Endothelial cell of umbilical vein (primary cell): ENCODE results near the gene TIMM17B. TPM values are rescaled to one million over a fixed set of nuclear protein-coding genes. Genes with fewer than 3 reads are reported as not detected.

Experiments used
- BruUV-seq: library from RNA; stranded (reverse); fragments of 400-500 nt; replicated peaks from 2 replicates; lab custom pipeline; 2021; lab: Mats Ljungman, UMichigan
- CTCF ChIA-PET: fragments of 300-600, 350-600 bp; sonication (Branson Sonifier 250); formaldehyde crosslinking; loops from one replicate; lab custom pipeline; 2021; ENCODE audit warnings: antibody characterized with exemption, inconsistent platforms; lab: Charles Lee
- POLR2A ChIA-PET: fragments of 300-600, 350-600 bp; sonication (Branson Sonifier 250); formaldehyde crosslinking; loops from one replicate; lab custom pipeline; 2021; ENCODE audit warnings: antibody characterized with exemption, inconsistent platforms; lab: Charles Lee
- DNase-seq: peaks from one replicate; pipeline ENCODE4 v3.0.0-alpha.2; 2011; ENCODE audit warnings: low read depth, low spot score
- FAIRE-seq: peaks from 2 replicates; lab custom pipeline; 2011; peaks lifted over from hg19 to GRCh38; lab: Jason Lieb, UNC
- H2AFZ ChIP-seq: 2 replicates; pipeline ENCODE4 v1.6.0; 2012; ENCODE audit warnings: low read depth, low read length, control low read depth, inconsistent platforms
- H3K27ac ChIP-seq: 2 replicates; pipeline ENCODE4 v1.5.1; 2011; ENCODE audit warnings: low read depth, mild to moderate bottlenecking, control low read depth, low read length, moderate library complexity; ENCODE audit not compliant: insufficient read depth
- H3K27me3 ChIP-seq, 2 experiments: 2 replicates each; pipeline versions ENCODE4 v1.6.0 to v1.6.1; 2011; ENCODE audit warnings: low read length in 2 of 2, mixed read lengths in 1 of 2; ENCODE audit not compliant: control insufficient read depth in 2 of 2, insufficient read depth in 2 of 2
- H3K36me3 ChIP-seq, 2 experiments: 2 replicates in 1 of 2; 3 replicates in 1 of 2; pipeline ENCODE4 v1.5.1; 2011; ENCODE audit warnings: low read length in 2 of 2, mild to moderate bottlenecking in 1 of 2, moderate library complexity in 1 of 2; ENCODE audit not compliant: control insufficient read depth in 2 of 2, insufficient read depth in 2 of 2; ENCODE audit errors: extremely low read depth in 1 of 2
- H3K4me1 ChIP-seq: 3 replicates; pipeline ENCODE4 v1.5.1; 2011; ENCODE audit warnings: mild to moderate bottlenecking, low read length; ENCODE audit not compliant: control insufficient read depth, insufficient read depth; ENCODE audit errors: extremely low read depth
- H3K4me2 ChIP-seq: 2 replicates; pipeline ENCODE4 v1.6.1; 2011; ENCODE audit warnings: low read length, control low read depth, mixed read lengths; ENCODE audit not compliant: insufficient read depth
- H3K4me3 ChIP-seq, 3 experiments: fragments of 200-600 bp in 1 of 3; sonication (generic), shearing (Covaris generic) in 1 of 3; replicated peaks in 1 of 3; 2 replicates each; pipeline ENCODE4 v1.5.1; 2011 to 2016; ENCODE audit warnings: control low read depth in 3 of 3, low read length in 3 of 3, mild to moderate bottlenecking in 2 of 3, inconsistent platforms in 1 of 3, low read depth in 1 of 3, moderate library complexity in 1 of 3; ENCODE audit not compliant: insufficient read depth in 1 of 3
- H3K79me2 ChIP-seq: 2 replicates; pipeline ENCODE4 v1.6.0; 2012; ENCODE audit warnings: low read length, inconsistent platforms; ENCODE audit not compliant: control insufficient read depth, insufficient read depth
- H3K9ac ChIP-seq: replicated peaks from 2 replicates; pipeline ENCODE3; 2011; ENCODE audit warnings: low read length, control low read depth; ENCODE audit not compliant: insufficient read depth; ENCODE audit errors: extremely low read depth
- H3K9me1 ChIP-seq: replicated peaks from 3 replicates; pipeline ENCODE4 v1.6.0; 2011; ENCODE audit warnings: mild to moderate bottlenecking, low read length; ENCODE audit not compliant: control insufficient read depth, insufficient read depth; ENCODE audit errors: extremely low read depth
- H3K9me3 ChIP-seq: replicated peaks from 2 replicates; pipeline ENCODE4 v1.5.1; 2012; ENCODE audit warnings: low read length, inconsistent platforms; ENCODE audit not compliant: control insufficient read depth, insufficient read depth
- H4K20me1 ChIP-seq: replicated peaks from 2 replicates; pipeline ENCODE3; 2011; ENCODE audit warnings: mild to moderate bottlenecking, low read length; ENCODE audit not compliant: control insufficient read depth, insufficient read depth; ENCODE audit errors: extremely low read depth
- EZH2 ChIP-seq: IDR thresholded peaks from 2 replicates; pipeline ENCODE4 v1.6.1; 2012; ENCODE audit warnings: borderline replicate concordance, low read depth, mild to moderate bottlenecking, moderate library complexity, low read length, inconsistent platforms; ENCODE audit not compliant: severe bottlenecking
- FOS ChIP-seq: IDR thresholded peaks from 2 replicates; pipeline ENCODE4 v1.6.1; 2011; ENCODE audit warnings: mild to moderate bottlenecking, low read length, moderate library complexity, borderline replicate concordance; ENCODE audit not compliant: insufficient read depth
- GATA2 ChIP-seq: IDR thresholded peaks from 2 replicates; pipeline ENCODE4 v1.7.0; 2011; ENCODE audit warnings: low read depth, mild to moderate bottlenecking, moderate library complexity, mixed read lengths, low read length; ENCODE audit not compliant: insufficient read length, insufficient read depth
- JUN ChIP-seq: IDR thresholded peaks from 2 replicates; pipeline ENCODE4 v1.6.1; 2011; ENCODE audit warnings: borderline replicate concordance, low read depth; ENCODE audit not compliant: insufficient read length, insufficient read depth
- MYC ChIP-seq: IDR thresholded peaks from one replicate; pipeline ENCODE4 v1.6.1; 2011; ENCODE audit warnings: mild to moderate bottlenecking, low read depth, low read length
- POLR2A ChIP-seq: IDR thresholded peaks from 2 replicates; pipeline ENCODE4 v1.6.1; 2012; ENCODE audit warnings: low read depth, mild to moderate bottlenecking, control low read depth, low read length
- POLR2AphosphoS5 ChIP-seq: IDR thresholded peaks from 2 replicates; pipeline ENCODE4 v1.6.1; 2012; ENCODE audit warnings: low read depth, mild to moderate bottlenecking, control low read depth, low read length, moderate library complexity; ENCODE audit not compliant: insufficient read depth
- dilution Hi-C: fragments of 300-500 bp; cut with MboI; formaldehyde crosslinking; loops from one replicate; pipeline ENCODE4 v1.15.0; 2019; ENCODE audit warnings: low sequenced_read_pairs; ENCODE audit not compliant: extremely low pct_ligation_motif_present
- intact Hi-C: fragments of 100-400 bp; cut with micrococcal nuclease; formaldehyde crosslinking; loops from one replicate; pipeline ENCODE4 v1.10.0; 2022
- polyA plus RNA-seq, 4 experiments: library from polyadenylated mRNA; depleted of rRNA in 3 of 4; stranded (reverse) in 3 of 4; unstranded in 1 of 4; fragments of >200 nt; gene quantifications; 2 replicates each; pipeline versions ENCODE4 v1.2.1 to v1.2.3, GENCODE V29; 2011 to 2012; ENCODE audit warnings: missing spikeins in 1 of 4
- total RNA-seq: library from RNA; stranded (reverse); gene quantifications from 2 replicates; pipeline ENCODE4 v1.2.3, GENCODE V29; 2021
- TF ChIP-seq, protein P1 (sequence below), 2 donors: IDR thresholded peaks; 1 replicate in 1 of 2; 2 replicates in 1 of 2; pipeline ENCODE4 v1.5.1; 2011; ENCODE audit warnings: low read length in 2 of 2, mild to moderate bottlenecking in 2 of 2, moderate library complexity in 2 of 2, control low read depth in 1 of 2, inconsistent platforms in 1 of 2, low read depth in 1 of 2; ENCODE audit not compliant: insufficient read depth in 1 of 2; ENCODE audit errors: extremely low read depth in 1 of 2
- TF ChIP-seq, protein P2 (sequence below): IDR thresholded peaks from 2 replicates; pipeline ENCODE4 v1.6.1; 2011; ENCODE audit not compliant: insufficient read depth, insufficient read length

TIMM17B gene
- total and polyA plus RNA-seq, 2 donors (not counting 3 experiments of a cell fraction or from before 2014, with no cell fraction given), result 36.0 to 73.1 TPM

DNA sequence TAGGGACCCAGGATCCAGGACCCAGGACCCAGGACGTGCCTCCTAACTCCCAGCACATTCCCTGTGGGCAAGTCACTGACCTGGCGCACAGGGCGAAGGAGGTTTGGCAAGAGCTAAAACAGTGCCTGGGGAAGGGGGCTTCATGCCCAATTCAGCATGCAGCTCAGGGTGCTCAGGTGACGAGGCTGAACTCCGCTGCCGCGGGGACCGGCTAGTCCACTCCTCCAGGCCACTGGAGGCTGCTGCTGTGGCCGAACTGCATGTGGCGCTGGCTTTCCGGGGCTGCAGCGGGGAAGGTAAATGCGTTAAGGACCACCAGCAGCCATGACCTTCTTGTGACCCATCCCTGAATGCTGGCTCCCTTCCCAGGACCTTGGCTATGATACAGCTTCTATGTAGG, 26.2 kb upstream of the TIMM17B start:
- Histone ChIP-seq H3K9me1 (no peaks in the 10 kb centered on the region), H3K9me3 (no peaks in the 10 kb centered on the region), H3K36me3 (peaks cover 0 to 10% of the 10 kb centered on the region in 2 experiments), H3K4me2 (no peak overlapping the region), H3K9ac (no peak overlapping the region), H3K79me2 (no peaks in the 10 kb centered on the region), H4K20me1 (no peaks in the 10 kb centered on the region), H3K27me3 (no peaks in the 10 kb centered on the region), H3K4me1 (no peaks in the 10 kb centered on the region), H3K27ac (no peak overlapping the region), H3K4me3 (no peak overlapping the region), H2AFZ (no peak overlapping the region)
- TF ChIP-seq, protein P1, sequence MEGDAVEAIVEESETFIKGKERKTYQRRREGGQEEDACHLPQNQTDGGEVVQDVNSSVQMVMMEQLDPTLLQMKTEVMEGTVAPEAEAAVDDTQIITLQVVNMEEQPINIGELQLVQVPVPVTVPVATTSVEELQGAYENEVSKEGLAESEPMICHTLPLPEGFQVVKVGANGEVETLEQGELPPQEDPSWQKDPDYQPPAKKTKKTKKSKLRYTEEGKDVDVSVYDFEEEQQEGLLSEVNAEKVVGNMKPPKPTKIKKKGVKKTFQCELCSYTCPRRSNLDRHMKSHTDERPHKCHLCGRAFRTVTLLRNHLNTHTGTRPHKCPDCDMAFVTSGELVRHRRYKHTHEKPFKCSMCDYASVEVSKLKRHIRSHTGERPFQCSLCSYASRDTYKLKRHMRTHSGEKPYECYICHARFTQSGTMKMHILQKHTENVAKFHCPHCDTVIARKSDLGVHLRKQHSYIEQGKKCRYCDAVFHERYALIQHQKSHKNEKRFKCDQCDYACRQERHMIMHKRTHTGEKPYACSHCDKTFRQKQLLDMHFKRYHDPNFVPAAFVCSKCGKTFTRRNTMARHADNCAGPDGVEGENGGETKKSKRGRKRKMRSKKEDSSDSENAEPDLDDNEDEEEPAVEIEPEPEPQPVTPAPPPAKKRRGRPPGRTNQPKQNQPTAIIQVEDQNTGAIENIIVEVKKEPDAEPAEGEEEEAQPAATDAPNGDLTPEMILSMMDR (IDR thresholded peaks at IDR 0.05; ENCODE audit: extremely low read depth in 1 of 2, insufficient read depth in 1 of 2, low read depth in 1 of 2, low read length in 2 of 2), result no peak
- intact Hi-C loops, result no loop called here
- FAIRE-seq (no peak), DNase-seq (no peak)
- POLR2A ChIA-PET, result no interaction called here
- dilution Hi-C loops, result no loop called here
- no TSS peak for BruUV-seq
- CTCF ChIA-PET, result no interaction called here

DNA sequence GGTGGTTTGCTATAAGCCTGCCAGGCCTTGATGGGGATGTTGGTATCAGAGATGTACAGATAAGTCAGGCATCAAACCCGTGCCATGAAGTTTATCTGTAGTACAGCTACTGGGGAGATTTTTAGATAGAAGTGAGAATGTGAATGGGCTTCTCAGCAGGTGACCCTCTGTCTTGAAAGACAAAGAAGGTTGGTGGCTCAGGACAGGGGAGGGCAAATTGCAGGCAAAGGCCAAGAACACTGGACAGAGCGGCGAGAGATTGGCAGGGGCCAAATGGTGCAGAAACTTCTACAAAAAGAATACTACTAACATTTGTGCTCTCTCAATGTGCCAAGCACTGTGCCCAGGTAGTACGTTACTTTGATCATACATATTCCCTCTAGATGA, 23.1 kb upstream of the TIMM17B start:
- no peak overlapping the region for H3K4me2 ChIP-seq
- FAIRE-seq, result no peak
- H3K9me3 ChIP-seq, result no peaks in the 10 kb centered on the region
- H3K9ac ChIP-seq, result no peak overlapping the region
- DNase-seq, result no peak
- no peak overlapping the region for H3K27ac ChIP-seq
- no peaks in the 10 kb centered on the region for H3K9me1 ChIP-seq
- BruUV-seq, result no TSS peak
- intact Hi-C loops (no loop called here), dilution Hi-C loops (no loop called here)
- ChIA-PET CTCF (no interaction called here), POLR2A (no interaction called here)
- no peak for TF ChIP-seq FOS
- TF ChIP-seq, protein P1 (IDR thresholded peaks at IDR 0.05; ENCODE audit: extremely low read depth in 1 of 2, insufficient read depth in 1 of 2, low read depth in 1 of 2, low read length in 2 of 2), result no peak
- TF ChIP-seq JUN, result no peak
- no peak for TF ChIP-seq POLR2AphosphoS5
- TF ChIP-seq EZH2, result no peak
- TF ChIP-seq GATA2, result no peak
- TF ChIP-seq, protein P2, sequence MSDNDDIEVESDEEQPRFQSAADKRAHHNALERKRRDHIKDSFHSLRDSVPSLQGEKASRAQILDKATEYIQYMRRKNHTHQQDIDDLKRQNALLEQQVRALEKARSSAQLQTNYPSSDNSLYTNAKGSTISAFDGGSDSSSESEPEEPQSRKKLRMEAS, result no peak
- TF ChIP-seq MYC, result no peak
- TF ChIP-seq POLR2A, result no peak
- no peak overlapping the region for H2AFZ ChIP-seq
- H3K36me3 ChIP-seq, result peaks cover 0 to 10% of the 10 kb centered on the region in 2 experiments
- H3K4me3 ChIP-seq, result no peak overlapping the region
- no peaks in the 10 kb centered on the region for H4K20me1 ChIP-seq
- peaks cover 2% of the 10 kb centered on the region for H3K79me2 ChIP-seq
- peaks cover 2% of the 10 kb centered on the region for H3K4me1 ChIP-seq
- no peaks in the 10 kb centered on the region for H3K27me3 ChIP-seq
